Measurements from ENCODE around the gene ALX3.

- TF ChIP-seq EP300 (IDR thresholded peaks at IDR 0.05) (no peak), POLR2A (IDR thresholded peaks at IDR 0.05) (no peak)
- TF ChIP-seq, protein P1, sequence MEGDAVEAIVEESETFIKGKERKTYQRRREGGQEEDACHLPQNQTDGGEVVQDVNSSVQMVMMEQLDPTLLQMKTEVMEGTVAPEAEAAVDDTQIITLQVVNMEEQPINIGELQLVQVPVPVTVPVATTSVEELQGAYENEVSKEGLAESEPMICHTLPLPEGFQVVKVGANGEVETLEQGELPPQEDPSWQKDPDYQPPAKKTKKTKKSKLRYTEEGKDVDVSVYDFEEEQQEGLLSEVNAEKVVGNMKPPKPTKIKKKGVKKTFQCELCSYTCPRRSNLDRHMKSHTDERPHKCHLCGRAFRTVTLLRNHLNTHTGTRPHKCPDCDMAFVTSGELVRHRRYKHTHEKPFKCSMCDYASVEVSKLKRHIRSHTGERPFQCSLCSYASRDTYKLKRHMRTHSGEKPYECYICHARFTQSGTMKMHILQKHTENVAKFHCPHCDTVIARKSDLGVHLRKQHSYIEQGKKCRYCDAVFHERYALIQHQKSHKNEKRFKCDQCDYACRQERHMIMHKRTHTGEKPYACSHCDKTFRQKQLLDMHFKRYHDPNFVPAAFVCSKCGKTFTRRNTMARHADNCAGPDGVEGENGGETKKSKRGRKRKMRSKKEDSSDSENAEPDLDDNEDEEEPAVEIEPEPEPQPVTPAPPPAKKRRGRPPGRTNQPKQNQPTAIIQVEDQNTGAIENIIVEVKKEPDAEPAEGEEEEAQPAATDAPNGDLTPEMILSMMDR (IDR thresholded peaks at IDR 0.05), result no peak
These were observed 829 bp downstream of the ALX3 start for GRCh38 chr1:110069404-110070281.

Measured in tibial nerve (tissue), 4 donors.